K562 (cell line): ENCODE results near the gene DHX58. TPM values are rescaled to one million over a fixed set of nuclear protein-coding genes. Genes with fewer than 3 reads are reported as not detected.
A peak's percentile ranks its signal among the peaks of the same experiment; 100 is the strongest.

Experiments
- ARID1B ChIP-seq: fragments of 450-650 bp; IDR thresholded peaks from 2 replicates; pipeline ENCODE4 v1.6.1; 2016; ENCODE audit warnings: antibody characterized with exemption, mild to moderate bottlenecking, inconsistent platforms
- ELF4 ChIP-seq: fragments of 450-650 bp; formaldehyde crosslinking; IDR thresholded peaks from 2 replicates; pipeline ENCODE4 v1.4.0; 2022; ENCODE audit warnings: missing genetic modification characterization
- EP400 ChIP-seq: fragments of 450-650 bp; IDR thresholded peaks from 2 replicates; pipeline ENCODE4 v1.6.1; 2017; ENCODE audit warnings: antibody characterized with exemption, mild to moderate bottlenecking, moderate library complexity
- FOXK2 ChIP-seq, 2 experiments: fragments of 450-650 bp; IDR thresholded peaks in 1 of 2; conservative IDR thresholded peaks in 1 of 2; 2 replicates each; pipeline ENCODE4 v1.6.1; 2016; ENCODE audit warnings: low read depth in 2 of 2, mild to moderate bottlenecking in 1 of 2
- IRF2 ChIP-seq: sonication (generic); formaldehyde crosslinking; IDR thresholded peaks from 2 replicates; pipeline ENCODE4 v1.8.1; 2022; ENCODE audit warnings: mild to moderate bottlenecking, missing genetic modification reagents
- KAT8 ChIP-seq: fragments of 450-650 bp; IDR thresholded peaks from 2 replicates; pipeline ENCODE4 v1.6.1; 2016; ENCODE audit warnings: low read depth, mild to moderate bottlenecking
- KLF16 ChIP-seq: IDR thresholded peaks from 2 replicates; pipeline ENCODE4 v1.6.1; 2016; ENCODE audit warnings: antibody characterized with exemption
- MTA3 ChIP-seq: fragments of 450-650 bp; formaldehyde crosslinking; IDR thresholded peaks from 2 replicates; pipeline ENCODE4 v1.6.1; 2017; ENCODE audit warnings: mild to moderate bottlenecking, borderline replicate concordance
- NFE2 ChIP-seq: IDR thresholded peaks from 2 replicates; pipeline ENCODE4 v1.6.1; 2014; ENCODE audit warnings: antibody characterized with exemption, low read depth
- NFYB ChIP-seq: IDR thresholded peaks from 2 replicates; pipeline ENCODE4 v1.6.1; 2011; ENCODE audit warnings: mild to moderate bottlenecking, moderate library complexity; ENCODE audit not compliant: insufficient read length; ENCODE audit errors: extremely low read depth
- PCBP1 ChIP-seq: fragments of 200-400 bp; formaldehyde crosslinking; IDR thresholded peaks from 2 replicates; pipeline ENCODE4 v1.6.1; 2018; ENCODE audit warnings: mild to moderate bottlenecking, low read depth, low read length; ENCODE audit not compliant: poor library complexity, severe bottlenecking
- PHF20 ChIP-seq: fragments of 450-650 bp; IDR thresholded peaks from 2 replicates; pipeline ENCODE4 v1.6.1; 2018; ENCODE audit not compliant: partially characterized antibody
- POLR2A ChIP-seq: fragments of 450-650 bp; conservative IDR thresholded peaks from 2 replicates; pipeline ENCODE4 v1.6.1; 2016
- RFX7 ChIP-seq: fragments of 250-450 bp; sonication (Bioruptor Pico); IDR thresholded peaks from 2 replicates; pipeline ENCODE4 v1.5.1; 2021; ENCODE audit warnings: mild to moderate bottlenecking
- STAT5B ChIP-seq: fragments of 250-450 bp; sonication (Bioruptor Pico); IDR thresholded peaks from 2 replicates; pipeline ENCODE4 v1.8.0; 2021; ENCODE audit warnings: mild to moderate bottlenecking, inconsistent platforms
- ZBTB7A ChIP-seq: IDR thresholded peaks from 2 replicates; pipeline ENCODE4 v1.6.1; 2011; ENCODE audit warnings: low read depth, mild to moderate bottlenecking, low read length, moderate library complexity, borderline replicate concordance; ENCODE audit not compliant: control insufficient read depth
- polyA plus RNA-seq, 8 experiments: library from polyadenylated mRNA; depleted of rRNA in 4 of 8; stranded (reverse) in 5 of 8; unstranded in 3 of 8; fragments of >200 nt; fragmentation: Nextera tagmentation in 2 of 8; fragmentation: Illumina TruSeq in 1 of 8; extraction: Ambion mirVana in 2 of 8; extraction: Trizol in 1 of 8; gene quantifications; 2 replicates each; pipeline versions ENCODE4 v1.2.1 to v1.2.3, GENCODE V29; 2011 to 2014; ENCODE audit warnings: inconsistent platforms in 1 of 8, missing spikeins in 1 of 8
- total RNA-seq, 7 experiments: library from RNA; depleted of rRNA in 6 of 7; stranded (reverse); fragments of >200 nt in 6 of 7; fragmentation: Illumina TruSeq in 2 of 7; extraction: Trizol in 2 of 7; gene quantifications; 2 replicates each; pipeline versions ENCODE4 v1.2.1 to v1.2.3, GENCODE V29; 2011 to 2021; ENCODE audit warnings: low replicate concordance in 1 of 7
- TF ChIP-seq, protein P1 (sequence below): IDR thresholded peaks from 2 replicates; pipeline ENCODE4 v1.6.1; 2011; ENCODE audit warnings: borderline replicate concordance, low read depth, mild to moderate bottlenecking, moderate library complexity, low read length; ENCODE audit not compliant: insufficient read depth, poor library complexity, severe bottlenecking
- TF ChIP-seq, protein P2 (sequence below): fragments of 450-650 bp; IDR thresholded peaks from 2 replicates; pipeline ENCODE4 v1.6.1; 2016
- TF ChIP-seq, protein P3 (sequence below): sonication (generic); formaldehyde crosslinking; IDR thresholded peaks from 2 replicates; pipeline ENCODE4 v1.8.0; 2022; ENCODE audit warnings: missing genetic modification reagents, mild to moderate bottlenecking, moderate library complexity, borderline replicate concordance
- TF ChIP-seq, protein P4 (sequence below): fragments of 250-450 bp; sonication (Bioruptor Pico); IDR thresholded peaks from 2 replicates; pipeline ENCODE4 v1.4.0; 2020; ENCODE audit warnings: mild to moderate bottlenecking, moderate library complexity

DHX58 gene
- total and polyA plus RNA-seq, 9 of the 15 experiments (the other 6 are each of a cell fraction or from before 2014, with no cell fraction given): 0.15 to 3.0 (median 1.4) TPM

DNA sequence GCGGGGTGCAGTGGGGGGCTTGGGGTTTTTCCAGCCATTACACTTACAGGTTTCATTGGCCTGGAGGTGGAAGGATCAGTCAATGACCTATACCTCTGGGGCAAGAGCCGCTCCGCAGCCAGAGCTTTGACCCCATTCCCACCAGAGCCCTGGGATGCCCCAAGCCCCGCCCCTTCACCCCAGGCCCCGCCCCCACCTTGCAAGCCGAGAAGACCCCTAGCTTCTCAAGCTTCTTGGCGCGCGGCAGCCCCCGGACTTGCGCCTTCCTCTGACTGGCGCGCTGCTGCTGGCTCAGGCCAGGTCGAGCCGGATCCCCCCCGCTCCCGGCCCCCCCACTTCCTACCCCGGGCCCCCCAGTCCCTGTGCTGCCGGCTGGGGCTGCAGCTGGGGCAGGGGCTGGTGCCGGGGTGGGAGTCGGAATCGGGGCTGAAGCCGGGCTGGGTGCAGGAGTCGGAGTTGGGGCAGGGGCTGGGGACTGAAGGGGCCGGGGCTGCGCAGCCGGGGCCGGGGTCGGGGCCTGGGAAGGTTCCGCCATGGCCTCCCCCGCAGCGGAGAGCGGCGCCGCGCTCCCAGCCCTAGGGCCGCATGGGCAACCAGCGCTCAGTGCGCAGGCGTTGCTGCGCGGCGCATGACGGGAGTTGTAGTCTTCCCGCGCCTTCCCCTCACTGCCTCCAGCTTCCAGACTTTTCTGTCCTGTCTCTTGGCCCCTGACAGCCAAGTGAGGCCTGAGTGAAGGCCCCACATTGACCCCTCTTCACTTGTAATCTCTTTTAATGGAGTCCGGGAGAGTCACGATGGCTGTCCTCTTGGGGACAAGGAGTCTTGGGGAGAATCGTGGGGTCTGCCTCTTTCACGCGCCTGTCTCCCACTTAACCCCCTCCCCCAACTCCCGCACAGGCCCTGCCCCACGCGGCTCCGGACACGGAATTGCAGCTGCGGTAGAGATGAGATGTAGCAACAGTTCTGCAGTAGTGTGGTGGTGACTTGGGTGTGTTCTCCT, 8.6 kb upstream of the DHX58 start, which contains the start of gene KAT2A (continued):
- no peak for TF ChIP-seq STAT5B (CRISPR knock-in tag)
- TF ChIP-seq RFX7 (CRISPR knock-in tag): no peak
- no peak for TF ChIP-seq ARID1B
- peak; percentile 81 for TF ChIP-seq EP400
- TF ChIP-seq NFE2: no peak
- TF ChIP-seq POLR2A: peak; percentile 71
- no peak for TF ChIP-seq ELF4 (CRISPR knock-in tag)
- peak; percentile 32; the same call in 1 of the 2 replicates for TF ChIP-seq ZBTB7A
- TF ChIP-seq, protein P1, sequence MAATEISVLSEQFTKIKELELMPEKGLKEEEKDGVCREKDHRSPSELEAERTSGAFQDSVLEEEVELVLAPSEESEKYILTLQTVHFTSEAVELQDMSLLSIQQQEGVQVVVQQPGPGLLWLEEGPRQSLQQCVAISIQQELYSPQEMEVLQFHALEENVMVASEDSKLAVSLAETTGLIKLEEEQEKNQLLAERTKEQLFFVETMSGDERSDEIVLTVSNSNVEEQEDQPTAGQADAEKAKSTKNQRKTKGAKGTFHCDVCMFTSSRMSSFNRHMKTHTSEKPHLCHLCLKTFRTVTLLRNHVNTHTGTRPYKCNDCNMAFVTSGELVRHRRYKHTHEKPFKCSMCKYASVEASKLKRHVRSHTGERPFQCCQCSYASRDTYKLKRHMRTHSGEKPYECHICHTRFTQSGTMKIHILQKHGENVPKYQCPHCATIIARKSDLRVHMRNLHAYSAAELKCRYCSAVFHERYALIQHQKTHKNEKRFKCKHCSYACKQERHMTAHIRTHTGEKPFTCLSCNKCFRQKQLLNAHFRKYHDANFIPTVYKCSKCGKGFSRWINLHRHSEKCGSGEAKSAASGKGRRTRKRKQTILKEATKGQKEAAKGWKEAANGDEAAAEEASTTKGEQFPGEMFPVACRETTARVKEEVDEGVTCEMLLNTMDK: peak; percentile 41
- no peak for TF ChIP-seq MTA3
- no peak for TF ChIP-seq IRF2 (CRISPR knock-in tag)
- no peak for TF ChIP-seq FOXK2 (conservative IDR thresholded peaks at IDR 0.05 in 1 of 2, IDR thresholded peaks at IDR 0.05 in 1 of 2; ENCODE audit: low read depth in 2 of 2)
- TF ChIP-seq KLF16: 0 out of 2 replicates have a peak, but pooled peaks have one; percentile 12
- TF ChIP-seq, protein P2, sequence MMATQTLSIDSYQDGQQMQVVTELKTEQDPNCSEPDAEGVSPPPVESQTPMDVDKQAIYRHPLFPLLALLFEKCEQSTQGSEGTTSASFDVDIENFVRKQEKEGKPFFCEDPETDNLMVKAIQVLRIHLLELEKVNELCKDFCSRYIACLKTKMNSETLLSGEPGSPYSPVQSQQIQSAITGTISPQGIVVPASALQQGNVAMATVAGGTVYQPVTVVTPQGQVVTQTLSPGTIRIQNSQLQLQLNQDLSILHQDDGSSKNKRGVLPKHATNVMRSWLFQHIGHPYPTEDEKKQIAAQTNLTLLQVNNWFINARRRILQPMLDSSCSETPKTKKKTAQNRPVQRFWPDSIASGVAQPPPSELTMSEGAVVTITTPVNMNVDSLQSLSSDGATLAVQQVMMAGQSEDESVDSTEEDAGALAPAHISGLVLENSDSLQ: peak; percentile 67
- no peak for TF ChIP-seq NFYB
- TF ChIP-seq, protein P3, sequence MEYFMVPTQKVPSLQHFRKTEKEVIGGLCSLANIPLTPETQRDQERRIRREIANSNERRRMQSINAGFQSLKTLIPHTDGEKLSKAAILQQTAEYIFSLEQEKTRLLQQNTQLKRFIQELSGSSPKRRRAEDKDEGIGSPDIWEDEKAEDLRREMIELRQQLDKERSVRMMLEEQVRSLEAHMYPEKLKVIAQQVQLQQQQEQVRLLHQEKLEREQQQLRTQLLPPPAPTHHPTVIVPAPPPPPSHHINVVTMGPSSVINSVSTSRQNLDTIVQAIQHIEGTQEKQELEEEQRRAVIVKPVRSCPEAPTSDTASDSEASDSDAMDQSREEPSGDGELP: peak; percentile 43; the same call in 1 of the 2 replicates
- no peak for TF ChIP-seq KAT8
- TF ChIP-seq, protein P4, sequence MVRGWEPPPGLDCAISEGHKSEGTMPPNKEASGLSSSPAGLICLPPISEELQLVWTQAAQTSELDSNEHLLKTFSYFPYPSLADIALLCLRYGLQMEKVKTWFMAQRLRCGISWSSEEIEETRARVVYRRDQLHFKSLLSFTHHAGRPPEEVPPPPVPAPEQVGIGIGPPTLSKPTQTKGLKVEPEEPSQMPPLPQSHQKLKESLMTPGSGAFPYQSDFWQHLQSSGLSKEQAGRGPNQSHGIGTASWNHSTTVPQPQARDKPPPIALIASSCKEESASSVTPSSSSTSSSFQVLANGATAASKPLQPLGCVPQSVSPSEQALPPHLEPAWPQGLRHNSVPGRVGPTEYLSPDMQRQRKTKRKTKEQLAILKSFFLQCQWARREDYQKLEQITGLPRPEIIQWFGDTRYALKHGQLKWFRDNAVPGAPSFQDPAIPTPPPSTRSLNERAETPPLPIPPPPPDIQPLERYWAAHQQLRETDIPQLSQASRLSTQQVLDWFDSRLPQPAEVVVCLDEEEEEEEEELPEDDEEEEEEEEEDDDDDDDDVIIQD (CRISPR knock-in tag): no peak
- peak; percentile 37 for TF ChIP-seq PHF20
- TF ChIP-seq PCBP1: peak; percentile 42
